Stimulated activated CD8-positive, alpha-beta memory T cell treated with anti-CD3 and anti-CD28 coated beads, Interleukin-4, amount 100 ng/mL, for 1 hour (primary cell): ENCODE results near the gene JADE1.

Experiments
- DNase-seq, 2 donors: peaks; one replicate each; pipeline ENCODE4 v3.0.0-alpha.2; 2020; ENCODE audit warnings: low read depth in 2 of 2, low spot score in 1 of 2

The JADE1 gene

GRCh38 chr4:128840711-128841318, 31.3 kb downstream of the JADE1 start:
- no peak for DNase-seq

- no peak for DNase-seq
Measured at GRCh38 chr4:128841402-128841801, 31.9 kb downstream of the JADE1 start.

- DNase-seq = no peak
Measured at GRCh38 chr4:128844931-128845330, 35.4 kb downstream of the JADE1 start.

GRCh38 chr4:128846063-128846462, 36.6 kb downstream of the JADE1 start:
- DNase-seq = no peak

GRCh38 chr4:128847082-128847724, 37.7 kb downstream of the JADE1 start:
- DNase-seq = no peak

GRCh38 chr4:128848461-128848860, 39.0 kb downstream of the JADE1 start:
- no peak for DNase-seq

GRCh38 chr4:128850252-128850651, 40.8 kb downstream of the JADE1 start:
- no peak for DNase-seq

- no peak for DNase-seq
Measured at GRCh38 chr4:128853741-128854140, 44.2 kb downstream of the JADE1 start.

GRCh38 chr4:128854433-128854832, 44.9 kb downstream of the JADE1 start:
- DNase-seq = no peak

- no peak for DNase-seq
Measured at GRCh38 chr4:128855621-128856020, 46.1 kb downstream of the JADE1 start.

- no peak for DNase-seq
Measured at GRCh38 chr4:128856246-128856645, 46.7 kb downstream of the JADE1 start.

GRCh38 chr4:128858879-128859671, 49.6 kb downstream of the JADE1 start:
- no peak for DNase-seq

- no peak for DNase-seq
Measured at GRCh38 chr4:128859887-128860677, 50.6 kb downstream of the JADE1 start.

- no peak for DNase-seq
Measured at GRCh38 chr4:128861856-128862518, 52.5 kb downstream of the JADE1 start.

- no peak for DNase-seq
Measured at GRCh38 chr4:128862608-128863311, 53.3 kb downstream of the JADE1 start.

- DNase-seq = peak in 1 of 2 donors; percentile 49
Measured at GRCh38 chr4:128863312-128864075, 54.0 kb downstream of the JADE1 start.

GRCh38 chr4:128865132-128865531, 55.6 kb downstream of the JADE1 start:
- no peak for DNase-seq

GRCh38 chr4:128866269-128866668, 56.8 kb downstream of the JADE1 start:
- DNase-seq = no peak

GRCh38 chr4:128866691-128867090, 57.2 kb downstream of the JADE1 start:
- no peak for DNase-seq

- no peak for DNase-seq
Measured at GRCh38 chr4:128868758-128869157, 59.3 kb downstream of the JADE1 start.
